Stomach smooth muscle (tissue), 2 donors: ENCODE results near the gene TBC1D1.

Experiments
- H3K27ac ChIP-seq: one replicate; pipeline ENCODE4 v1.7.0; 2013; ENCODE audit warnings: mild to moderate bottlenecking, low read length, inconsistent platforms
- H3K27me3 ChIP-seq, 2 donors: one replicate each; pipeline ENCODE4 v1.7.0; 2013; ENCODE audit warnings: low read length in 2 of 2; ENCODE audit not compliant: insufficient read depth in 2 of 2, control insufficient read depth in 1 of 2
- H3K36me3 ChIP-seq, 2 donors: one replicate each; pipeline ENCODE4 v1.7.0; 2013; ENCODE audit warnings: low read length in 2 of 2; ENCODE audit not compliant: control insufficient read depth in 2 of 2, insufficient read depth in 2 of 2
- H3K4me1 ChIP-seq: one replicate; pipeline ENCODE4 v1.7.0; 2013; ENCODE audit warnings: low read length; ENCODE audit not compliant: control insufficient read depth, insufficient read depth
- H3K4me3 ChIP-seq, 2 donors: one replicate each; pipeline ENCODE4 v1.7.0; 2013; ENCODE audit warnings: low read length in 2 of 2
- H3K9ac ChIP-seq, 2 donors: one replicate each; pipeline ENCODE4 v1.7.0; 2013; ENCODE audit warnings: low read length in 2 of 2, mild to moderate bottlenecking in 1 of 2
- H3K9me3 ChIP-seq, 2 donors: one replicate each; pipeline ENCODE4 v1.7.0; 2013; ENCODE audit warnings: low read length in 2 of 2; ENCODE audit not compliant: control insufficient read depth in 2 of 2
- donor health status: healthy.
- donor health status: Pancreatic carcinoma.

The TBC1D1 gene

DNA sequence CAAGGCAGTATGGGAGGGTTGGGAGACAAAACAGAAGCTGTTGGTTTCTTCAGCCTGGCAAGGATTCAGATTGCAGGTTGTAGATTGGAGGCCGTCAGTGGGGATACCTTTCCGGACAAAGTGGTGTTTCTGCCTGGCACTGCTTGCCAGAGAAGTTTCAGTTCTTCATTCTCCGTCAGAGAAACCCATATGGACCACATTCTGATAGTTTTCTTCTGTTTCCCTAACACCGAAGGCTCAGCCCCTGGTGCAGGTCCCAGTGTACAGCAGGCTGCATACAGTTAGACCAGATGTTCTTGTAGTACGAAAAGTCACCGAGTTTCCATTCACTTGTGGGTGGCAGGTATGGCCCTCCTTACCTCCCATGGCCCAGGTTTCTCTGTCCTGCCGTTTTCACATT, 176.6 kb downstream of the TBC1D1 start:
- Histone ChIP-seq H3K27me3 (no peaks in the 10 kb centered on the region), H3K36me3 (peaks cover 9 to 23% of the 10 kb centered on the region in 2 donors), H3K9me3 (no peaks in the 10 kb centered on the region), H3K4me1 (peaks cover 14% of the 10 kb centered on the region), H3K9ac (no peak overlapping the region), H3K27ac (no peak overlapping the region), H3K4me3 (no peak overlapping the region)

DNA sequence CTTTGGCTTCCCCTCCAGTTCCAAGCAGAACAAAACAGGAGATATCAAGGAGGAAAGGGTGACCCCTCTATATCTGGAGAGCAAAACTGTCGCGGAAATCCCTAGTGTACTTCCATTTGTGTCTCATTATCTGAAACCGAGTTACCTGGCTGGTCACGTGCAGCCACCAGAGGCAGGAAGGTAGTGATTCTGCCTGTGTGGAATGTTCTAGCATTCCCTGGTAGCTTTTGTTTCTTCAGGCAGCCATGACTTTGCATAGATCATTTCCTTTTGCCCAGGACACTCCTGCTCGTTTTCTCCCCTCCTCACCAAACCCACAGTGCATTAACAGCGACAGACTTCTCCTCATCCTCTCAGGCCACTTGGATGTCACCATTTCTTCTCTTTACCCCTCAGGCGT, 177.2 kb downstream of the TBC1D1 start:
- no peak overlapping the region for H3K27ac ChIP-seq
- H3K9me3 ChIP-seq = no peaks in the 10 kb centered on the region
- no peaks in the 10 kb centered on the region for H3K27me3 ChIP-seq
- no peak overlapping the region for H3K9ac ChIP-seq
- no peak overlapping the region for H3K4me3 ChIP-seq
- peaks cover 11% of the 10 kb centered on the region for H3K4me1 ChIP-seq
- peaks cover 14 to 22% of the 10 kb centered on the region in 2 donors for H3K36me3 ChIP-seq

DNA sequence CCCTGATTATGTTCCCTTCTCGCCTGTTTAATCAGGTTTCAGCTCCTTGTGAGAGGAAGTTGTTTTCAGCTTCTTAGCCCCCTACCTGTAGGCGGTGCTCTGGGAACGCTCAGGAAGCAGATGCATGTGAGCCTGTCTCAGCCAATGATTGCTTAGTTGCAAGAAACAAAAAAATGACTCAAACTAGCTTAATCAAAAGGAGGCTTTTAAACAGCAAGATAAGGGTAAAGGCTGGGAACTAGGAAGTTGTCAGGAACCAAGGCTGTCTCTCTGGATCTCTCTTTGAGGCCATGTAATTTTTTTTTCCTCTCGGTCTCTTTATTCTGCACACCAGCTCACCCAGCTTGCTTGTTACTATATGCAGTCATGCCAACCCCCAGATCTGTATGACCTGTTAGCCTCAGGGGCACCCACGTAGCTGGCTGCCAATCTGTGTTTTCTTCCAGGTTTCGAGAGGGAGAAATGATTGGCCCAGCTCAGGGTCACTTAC, 178.4 kb downstream of the TBC1D1 start:
- no peaks in the 10 kb centered on the region for H3K9me3 ChIP-seq
- peaks cover 23 to 33% of the 10 kb centered on the region in 2 donors for H3K36me3 ChIP-seq
- H3K27me3 ChIP-seq = no peaks in the 10 kb centered on the region
- no peak overlapping the region for H3K27ac ChIP-seq
- no peak overlapping the region for H3K4me3 ChIP-seq
- H3K4me1 ChIP-seq = peaks cover 13% of the 10 kb centered on the region
- no peak overlapping the region for H3K9ac ChIP-seq

DNA sequence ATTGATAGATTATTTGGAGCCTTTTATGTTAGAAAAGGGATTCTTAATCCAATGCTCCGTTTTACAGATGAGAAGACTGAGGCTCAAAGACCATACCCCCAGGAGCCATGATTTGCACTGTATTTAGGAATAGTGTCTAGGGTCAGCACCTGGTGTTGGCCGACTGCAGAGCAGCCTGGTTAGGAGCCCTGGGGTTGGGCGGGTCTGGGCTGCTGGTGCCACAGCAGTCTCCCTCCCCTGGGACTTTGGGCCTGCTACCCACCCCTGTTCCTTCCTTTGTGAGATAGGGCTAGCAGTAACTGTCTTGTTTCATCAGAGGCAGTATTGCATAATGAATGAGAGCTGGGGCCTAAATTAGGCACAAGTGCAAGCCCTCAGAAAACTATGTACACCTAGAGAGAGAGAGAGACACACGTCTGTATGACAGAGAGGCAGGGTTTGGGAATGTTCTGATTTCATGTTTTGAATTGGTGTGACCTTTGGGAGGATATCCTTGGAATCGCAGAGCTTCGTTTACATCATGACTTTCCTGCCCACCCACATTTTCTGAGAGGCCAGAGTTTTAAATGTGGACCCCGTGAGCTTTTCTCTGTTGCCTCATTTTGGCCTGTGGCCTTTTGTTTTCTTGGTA, 181.0 kb downstream of the TBC1D1 start:
- no peak overlapping the region for H3K9ac ChIP-seq
- no peaks in the 10 kb centered on the region for H3K9me3 ChIP-seq
- H3K27ac ChIP-seq = no peak overlapping the region
- H3K4me1 ChIP-seq = peaks cover 13% of the 10 kb centered on the region
- peaks cover 24 to 35% of the 10 kb centered on the region in 2 donors for H3K36me3 ChIP-seq
- H3K27me3 ChIP-seq = no peaks in the 10 kb centered on the region
- peak overlapping the region in 1 of 2 donors; percentile 8 for H3K4me3 ChIP-seq

DNA sequence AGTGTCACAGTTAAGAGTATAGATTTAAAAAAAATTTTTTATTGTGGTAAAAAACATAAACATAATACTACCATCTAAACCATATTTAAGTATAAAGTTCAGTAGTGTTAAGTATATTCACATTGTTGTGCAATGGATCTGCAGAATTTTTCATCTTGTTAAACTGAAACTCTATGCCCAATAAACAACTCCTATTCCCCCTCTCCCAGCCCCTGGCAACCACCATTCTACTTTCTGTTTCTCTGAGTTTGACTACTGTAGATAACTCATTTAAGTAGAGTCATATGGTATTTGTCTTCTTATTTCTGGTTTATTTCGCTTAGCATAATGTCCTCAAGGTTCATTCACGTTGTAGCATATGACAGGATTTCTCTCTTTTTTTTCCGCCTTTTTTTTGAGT, 181.7 kb downstream of the TBC1D1 start:
- Histone ChIP-seq H3K36me3 (peaks cover 25 to 32% of the 10 kb centered on the region in 2 donors), H3K4me1 (peaks cover 13% of the 10 kb centered on the region), H3K27ac (no peak overlapping the region), H3K9me3 (no peaks in the 10 kb centered on the region), H3K27me3 (no peaks in the 10 kb centered on the region), H3K4me3 (no peak overlapping the region), H3K9ac (no peak overlapping the region)

DNA sequence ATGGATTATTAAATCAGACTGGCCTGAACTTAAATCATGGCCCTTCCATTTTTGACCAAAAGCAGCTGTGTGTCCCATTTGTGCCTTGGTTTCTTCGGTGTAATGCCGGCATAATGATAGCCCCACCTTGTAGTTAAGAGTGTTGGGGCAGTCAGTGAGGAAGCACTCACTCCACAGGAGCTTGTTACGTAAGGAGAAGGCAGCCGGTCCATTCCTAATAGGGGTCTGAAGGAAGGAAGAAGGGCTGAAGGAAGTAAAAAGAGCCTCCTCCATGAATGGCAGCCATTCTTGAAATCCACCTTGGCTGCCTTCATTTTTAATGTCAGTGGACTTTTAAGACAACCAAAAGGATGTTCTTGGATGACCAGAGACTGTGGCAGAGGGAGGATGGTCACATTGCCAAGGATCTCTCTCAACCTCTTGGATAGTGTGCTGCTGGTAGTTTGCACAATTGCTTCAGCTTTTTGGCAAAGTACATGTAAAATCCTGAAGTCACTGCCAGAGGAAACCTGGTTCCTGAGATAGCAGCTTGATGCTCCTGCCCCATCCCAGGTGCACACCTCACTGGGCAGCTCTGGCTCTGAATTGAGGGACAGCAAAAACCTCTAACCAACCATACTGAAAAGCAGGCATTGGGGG, 182.8 kb downstream of the TBC1D1 start:
- Histone ChIP-seq H3K27ac (no peak overlapping the region), H3K9ac (no peak overlapping the region), H3K36me3 (peaks cover 17 to 26% of the 10 kb centered on the region in 2 donors), H3K9me3 (no peaks in the 10 kb centered on the region), H3K4me1 (peaks cover 19% of the 10 kb centered on the region), H3K27me3 (no peaks in the 10 kb centered on the region), H3K4me3 (no peak overlapping the region)

DNA sequence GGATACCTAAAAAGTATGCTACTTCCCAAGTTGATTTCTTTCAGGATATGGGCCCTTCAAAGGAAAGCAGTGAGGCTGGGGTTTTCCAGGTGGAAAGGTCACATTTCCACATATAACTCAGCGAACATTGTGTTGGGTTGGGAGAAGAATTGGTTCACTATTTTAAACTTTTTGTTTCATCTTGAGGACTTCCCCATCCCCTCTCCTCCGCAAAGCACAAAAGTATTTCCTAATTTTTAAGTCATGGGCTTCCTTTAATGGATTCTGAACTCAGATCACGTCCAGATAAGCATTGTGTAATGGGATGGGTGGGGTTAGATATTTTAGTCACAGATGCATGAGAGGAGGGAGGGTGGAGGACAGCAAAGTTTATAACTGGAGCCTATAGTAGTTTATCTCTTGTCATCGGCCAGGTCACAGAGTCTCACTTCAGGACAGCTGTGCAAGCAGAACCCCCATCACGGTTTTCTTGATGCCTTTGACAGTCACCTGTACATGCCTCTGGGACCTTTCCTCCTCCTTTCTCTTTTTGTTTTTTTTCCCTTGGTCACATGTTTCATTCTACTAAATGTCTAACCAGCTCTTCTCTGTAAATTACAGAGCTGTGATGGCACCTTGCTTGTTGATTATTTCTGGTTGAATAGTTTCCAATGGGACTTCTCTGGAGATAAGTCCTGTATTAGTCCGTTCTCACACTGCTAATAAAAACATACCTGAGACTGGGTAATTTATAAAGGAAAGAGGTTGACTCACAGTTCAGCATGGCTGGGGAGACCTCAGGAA, 184.7 kb downstream of the TBC1D1 start:
- no peaks in the 10 kb centered on the region for H3K9me3 ChIP-seq
- peaks cover 22 to 32% of the 10 kb centered on the region in 2 donors for H3K36me3 ChIP-seq
- H3K4me3 ChIP-seq = no peak overlapping the region
- no peak overlapping the region for H3K27ac ChIP-seq
- no peak overlapping the region for H3K9ac ChIP-seq
- peaks cover 22% of the 10 kb centered on the region for H3K4me1 ChIP-seq
- H3K27me3 ChIP-seq = no peaks in the 10 kb centered on the region

DNA sequence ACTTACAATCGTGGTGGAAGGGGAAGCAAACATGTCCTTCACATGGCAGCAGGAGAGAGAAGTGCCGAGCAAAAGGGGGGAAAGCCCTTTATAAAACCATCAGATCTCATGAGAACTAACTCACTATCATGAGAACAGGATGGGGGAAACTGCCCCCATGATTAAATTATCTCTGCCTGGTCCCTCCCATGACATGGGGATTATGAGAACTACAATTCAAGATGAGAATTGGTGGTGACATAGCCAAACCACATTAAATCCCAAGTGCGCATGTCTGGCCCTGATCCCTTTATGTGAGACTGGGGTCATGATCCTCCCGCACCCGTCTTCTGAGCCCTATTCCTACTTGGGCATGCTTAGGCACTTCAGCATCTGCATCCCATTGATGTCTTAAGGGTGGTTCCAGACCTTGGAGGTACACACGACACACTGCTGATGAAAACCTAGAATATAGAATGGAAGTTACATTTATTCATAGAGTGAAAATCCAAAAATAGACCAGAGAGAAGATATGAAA, 185.3 kb downstream of the TBC1D1 start:
- peaks cover 27% of the 10 kb centered on the region for H3K4me1 ChIP-seq
- no peaks in the 10 kb centered on the region for H3K9me3 ChIP-seq
- H3K27me3 ChIP-seq = no peaks in the 10 kb centered on the region
- H3K36me3 ChIP-seq = peaks cover 22 to 32% of the 10 kb centered on the region in 2 donors
- no peak overlapping the region for H3K4me3 ChIP-seq
- no peak overlapping the region for H3K9ac ChIP-seq
- H3K27ac ChIP-seq = no peak overlapping the region

DNA sequence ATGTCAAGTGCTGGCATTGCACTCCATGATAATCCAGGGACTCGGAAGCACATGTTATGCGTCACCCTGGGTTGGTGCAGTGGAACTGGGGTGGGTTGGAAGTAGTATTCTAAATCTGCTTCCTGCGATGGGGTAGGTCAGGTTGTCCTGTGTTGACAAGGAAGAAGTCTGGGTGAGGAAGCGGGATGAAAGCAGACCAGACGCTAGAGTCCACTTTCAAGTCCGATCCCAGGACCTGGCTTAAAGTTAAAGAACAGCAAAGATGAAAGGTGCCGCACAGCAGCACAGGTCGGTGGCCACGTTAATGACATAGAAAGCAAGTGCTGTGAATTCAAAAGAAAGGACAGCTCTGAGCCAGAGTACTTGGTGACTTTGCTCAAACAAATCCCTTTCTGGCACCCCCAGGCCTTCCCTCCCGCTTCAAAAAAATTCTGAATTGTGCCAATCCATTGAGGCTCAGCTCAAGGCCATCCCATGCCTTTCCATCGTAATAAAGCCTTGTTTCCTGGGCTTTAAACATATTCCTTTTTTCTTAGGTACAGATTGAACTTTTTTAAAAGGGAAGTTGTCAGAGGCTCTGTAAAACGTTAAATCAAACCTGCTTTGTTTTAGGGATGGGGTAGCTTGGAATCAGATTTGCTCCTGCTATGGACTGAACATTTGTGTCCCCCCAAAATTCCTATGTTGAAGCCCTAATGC, 187.1 kb downstream of the TBC1D1 start:
- Histone ChIP-seq H3K4me1 (peaks cover 33% of the 10 kb centered on the region), H3K27ac (peak overlapping the region; percentile 64), H3K9me3 (no peaks in the 10 kb centered on the region), H3K4me3 (no peak overlapping the region), H3K27me3 (no peaks in the 10 kb centered on the region), H3K9ac (no peak overlapping the region), H3K36me3 (peaks cover 22 to 29% of the 10 kb centered on the region in 2 donors)
